Breast epithelium (tissue), 4 donors: Measurements from ENCODE around the gene USP10. TPM values are rescaled to one million over a fixed set of nuclear protein-coding genes. Genes with fewer than 3 reads are reported as not detected.

Experiments used
- DNase-seq, 2 donors: peaks; one replicate each; pipeline ENCODE4 v3.0.0-alpha.2; 2019; ENCODE audit warnings: low spot score in 2 of 2
- H3K27ac ChIP-seq, 2 donors: fragments of 200-600 bp; sonication (generic) in 1 of 2; one replicate each; pipeline ENCODE4 v1.5.1; 2016 to 2019; ENCODE audit warnings: mild to moderate bottlenecking in 1 of 2
- H3K27me3 ChIP-seq, 2 donors: fragments of 200-600 bp; sonication (generic) in 1 of 2; one replicate each; pipeline versions ENCODE4 v1.5.1 to v1.6.0; 2017 to 2019; ENCODE audit warnings: control low read depth in 1 of 2, mild to moderate bottlenecking in 1 of 2
- H3K36me3 ChIP-seq: fragments of 200-600 bp; one replicate; pipeline ENCODE4 v1.5.1; 2019
- H3K4me1 ChIP-seq, 2 donors: fragments of 200-600 bp; sonication (generic); one replicate each; pipeline ENCODE4 v1.5.1; 2016 to 2019; ENCODE audit warnings: control low read depth in 1 of 2
- H3K4me3 ChIP-seq, 3 donors: fragments of 200-600 bp; sonication (generic); 1 replicate in 2 of 3; 2 replicates in 1 of 3; pipeline ENCODE4 v1.5.1; 2016 to 2019; ENCODE audit warnings: mild to moderate bottlenecking in 3 of 3, moderate library complexity in 2 of 3
- H3K9me3 ChIP-seq, 2 donors: fragments of 200-600 bp; sonication (generic) in 1 of 2; one replicate each; pipeline ENCODE4 v1.5.1; 2016 to 2019; ENCODE audit warnings: control low read depth in 1 of 2
- POLR2A ChIP-seq: fragments of 450-650 bp; IDR thresholded peaks from one replicate; pipeline ENCODE4 v1.6.1; 2016; ENCODE audit warnings: antibody characterized with exemption, mild to moderate bottlenecking, moderate library complexity
- POLR2AphosphoS5 ChIP-seq, 3 donors: sonication (generic); formaldehyde crosslinking; IDR thresholded peaks; one replicate each; pipeline ENCODE4 v1.6.1; 2017; ENCODE audit warnings: antibody characterized with exemption in 3 of 3
- intact Hi-C: fragments of 100-400 bp; cut with DNase I; formaldehyde crosslinking; loops from one replicate; pipeline ENCODE4 v1.15.1; 2023; ENCODE audit warnings: low total_unique reads
- total RNA-seq, 3 donors: library from RNA; depleted of rRNA; stranded (reverse); fragments of >200 nt; gene quantifications; one replicate each; pipeline ENCODE4 v1.1.0, GENCODE V29; 2016
- TF ChIP-seq, protein P1 (sequence below), 3 donors: fragments of 450-650 bp; IDR thresholded peaks; one replicate each; pipeline ENCODE4 v1.5.1; 2016 to 2017; ENCODE audit warnings: antibody characterized with exemption in 3 of 3, mild to moderate bottlenecking in 3 of 3, moderate library complexity in 3 of 3

USP10 gene
- total RNA-seq, 3 donors from 2014 or later = 30.4 to 70.8 (median 51.5) TPM

DNA sequence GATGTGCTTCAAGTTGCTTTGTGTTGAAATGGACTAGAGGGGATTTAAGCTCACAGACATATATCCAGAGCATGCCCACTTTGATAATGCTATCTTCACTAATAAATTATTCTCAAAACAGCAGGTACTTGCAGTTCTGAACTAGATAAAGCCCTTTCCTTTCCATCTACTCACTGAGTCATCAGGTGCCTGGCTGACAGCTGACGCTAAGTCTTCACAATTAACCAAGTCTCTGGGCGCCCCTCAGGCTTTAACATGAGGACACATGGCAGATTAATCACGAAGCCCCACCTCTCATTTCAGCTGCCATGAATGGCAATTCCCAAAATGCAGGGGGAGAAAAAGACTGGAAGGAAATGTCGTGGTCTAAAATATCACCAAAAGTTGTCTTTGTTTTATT is 90.5 kb downstream of the USP10 start:
- no peaks in the 10 kb centered on the region for H3K9me3 ChIP-seq
- H3K36me3 ChIP-seq = no peaks in the 10 kb centered on the region
- TF ChIP-seq POLR2A (no peak), POLR2AphosphoS5 (IDR thresholded peaks at IDR 0.05) (no peak)
- TF ChIP-seq, protein P1, sequence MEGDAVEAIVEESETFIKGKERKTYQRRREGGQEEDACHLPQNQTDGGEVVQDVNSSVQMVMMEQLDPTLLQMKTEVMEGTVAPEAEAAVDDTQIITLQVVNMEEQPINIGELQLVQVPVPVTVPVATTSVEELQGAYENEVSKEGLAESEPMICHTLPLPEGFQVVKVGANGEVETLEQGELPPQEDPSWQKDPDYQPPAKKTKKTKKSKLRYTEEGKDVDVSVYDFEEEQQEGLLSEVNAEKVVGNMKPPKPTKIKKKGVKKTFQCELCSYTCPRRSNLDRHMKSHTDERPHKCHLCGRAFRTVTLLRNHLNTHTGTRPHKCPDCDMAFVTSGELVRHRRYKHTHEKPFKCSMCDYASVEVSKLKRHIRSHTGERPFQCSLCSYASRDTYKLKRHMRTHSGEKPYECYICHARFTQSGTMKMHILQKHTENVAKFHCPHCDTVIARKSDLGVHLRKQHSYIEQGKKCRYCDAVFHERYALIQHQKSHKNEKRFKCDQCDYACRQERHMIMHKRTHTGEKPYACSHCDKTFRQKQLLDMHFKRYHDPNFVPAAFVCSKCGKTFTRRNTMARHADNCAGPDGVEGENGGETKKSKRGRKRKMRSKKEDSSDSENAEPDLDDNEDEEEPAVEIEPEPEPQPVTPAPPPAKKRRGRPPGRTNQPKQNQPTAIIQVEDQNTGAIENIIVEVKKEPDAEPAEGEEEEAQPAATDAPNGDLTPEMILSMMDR (IDR thresholded peaks at IDR 0.05) = no peak
- intact Hi-C loops = no loop called here
- DNase-seq = no peak
- no peak overlapping the region for H3K4me3 ChIP-seq
- peaks cover 0 to 7% of the 10 kb centered on the region in 2 donors for H3K4me1 ChIP-seq
- H3K27ac ChIP-seq = no peak overlapping the region
- no peaks in the 10 kb centered on the region for H3K27me3 ChIP-seq

DNA sequence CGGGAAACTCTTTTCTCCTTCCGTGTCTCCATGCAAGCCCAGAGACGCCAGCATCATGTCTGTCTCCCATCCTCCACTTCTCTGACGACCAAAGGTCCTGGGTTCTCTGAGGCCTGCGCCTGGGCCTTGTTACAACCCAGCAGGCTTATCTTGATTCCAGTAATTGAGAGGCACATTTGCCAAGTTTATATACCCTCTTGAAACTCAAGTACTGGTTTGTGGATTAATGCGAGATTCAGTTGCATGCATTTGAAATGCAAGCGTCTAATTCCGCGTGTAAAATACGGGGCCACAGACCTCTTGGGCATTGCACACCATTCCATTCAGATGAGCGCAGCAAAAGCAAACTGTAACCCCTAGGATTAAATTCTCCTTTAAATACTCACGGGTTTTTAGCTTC is 91.3 kb downstream of the USP10 start:
- intact Hi-C loops = no loop called here
- TF ChIP-seq POLR2AphosphoS5 (IDR thresholded peaks at IDR 0.05) = no peak
- no peak for TF ChIP-seq POLR2A
- TF ChIP-seq, protein P1 (IDR thresholded peaks at IDR 0.05) = no peak
- no peak for DNase-seq
- H3K27ac ChIP-seq = no peak overlapping the region
- H3K27me3 ChIP-seq = no peaks in the 10 kb centered on the region
- peaks cover 0 to 3% of the 10 kb centered on the region in 2 donors for H3K4me1 ChIP-seq
- no peaks in the 10 kb centered on the region for H3K9me3 ChIP-seq
- no peaks in the 10 kb centered on the region for H3K36me3 ChIP-seq
- no peak overlapping the region for H3K4me3 ChIP-seq

DNA sequence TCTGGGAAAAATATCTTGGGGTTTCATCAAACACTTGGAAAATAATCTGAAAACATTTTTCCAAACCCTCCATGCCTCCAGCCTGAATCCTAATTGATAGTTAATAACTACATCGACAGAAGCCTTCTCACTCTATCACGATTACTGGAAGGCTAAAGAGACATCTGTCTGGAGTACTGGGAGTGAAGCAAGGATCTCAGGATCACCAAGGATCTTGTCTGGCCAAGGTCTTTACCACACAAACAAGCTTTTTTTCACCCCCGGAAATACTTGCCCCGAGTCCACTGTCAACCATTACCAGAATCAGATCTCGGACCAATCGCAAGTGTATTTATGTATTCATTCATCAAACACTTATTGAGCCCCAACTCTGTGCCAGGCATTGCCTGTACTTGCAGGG is 91.7 kb downstream of the USP10 start:
- Histone ChIP-seq H3K4me1 (no peaks in the 10 kb centered on the region), H3K9me3 (no peaks in the 10 kb centered on the region), H3K36me3 (no peaks in the 10 kb centered on the region), H3K4me3 (no peak overlapping the region), H3K27me3 (no peaks in the 10 kb centered on the region), H3K27ac (no peak overlapping the region)
- intact Hi-C loops = no loop called here
- no peak for DNase-seq
- TF ChIP-seq POLR2AphosphoS5 (IDR thresholded peaks at IDR 0.05) = no peak
- no peak for TF ChIP-seq POLR2A
- TF ChIP-seq, protein P1 (IDR thresholded peaks at IDR 0.05) = no peak

DNA sequence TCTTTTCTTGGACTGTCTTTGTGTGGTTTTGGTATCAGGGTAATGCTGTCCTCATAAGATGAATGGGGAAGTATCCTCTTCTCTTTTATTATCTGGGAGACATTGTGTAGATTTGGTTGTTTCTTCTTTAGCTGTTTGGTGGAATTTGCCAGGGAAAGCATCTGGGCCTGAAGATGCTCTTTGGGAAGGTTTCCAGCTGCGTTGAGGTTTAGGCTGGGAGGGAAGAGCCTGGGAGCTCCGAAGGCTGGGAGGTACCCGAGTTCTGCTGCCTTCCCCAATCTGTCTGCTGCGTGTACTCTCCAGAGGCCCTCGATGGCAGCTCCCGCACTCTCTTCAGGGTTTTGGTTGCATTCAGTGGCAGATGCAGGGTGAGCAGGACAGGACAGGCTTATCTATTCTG is 94.4 kb downstream of the USP10 start:
- Histone ChIP-seq H3K9me3 (no peaks in the 10 kb centered on the region), H3K4me1 (no peaks in the 10 kb centered on the region), H3K27ac (peak overlapping the region in 1 of 2 donors; percentile 68), H3K4me3 (no peak overlapping the region), H3K36me3 (no peaks in the 10 kb centered on the region), H3K27me3 (no peaks in the 10 kb centered on the region)
- no peak for DNase-seq
- intact Hi-C loops = no loop called here
- no peak for TF ChIP-seq POLR2A

DNA sequence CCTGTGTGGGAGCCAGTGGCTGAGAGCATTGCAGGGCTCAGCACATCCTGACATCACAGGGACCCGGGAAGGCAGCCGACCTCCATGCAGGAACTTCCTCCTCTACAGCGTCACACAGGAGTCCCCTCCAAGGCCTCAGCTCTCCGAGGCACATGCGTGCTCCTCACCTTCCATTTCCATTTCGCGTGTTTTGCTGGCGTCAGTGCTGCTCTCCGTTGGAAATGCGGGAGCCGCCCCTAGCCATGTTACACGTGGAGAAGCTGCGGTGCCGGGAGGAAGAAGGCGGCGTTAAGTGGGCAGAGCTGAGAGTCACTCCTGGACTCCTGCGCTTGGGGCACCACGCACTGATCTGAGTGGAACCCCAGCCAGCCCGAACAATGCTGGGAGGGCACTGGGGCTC is 94.8 kb downstream of the USP10 start:
- no peak for DNase-seq
- TF ChIP-seq, protein P1 (IDR thresholded peaks at IDR 0.05) = no peak
- TF ChIP-seq POLR2A (no peak), POLR2AphosphoS5 (IDR thresholded peaks at IDR 0.05) (no peak)
- Histone ChIP-seq H3K9me3 (no peaks in the 10 kb centered on the region), H3K27ac (peak overlapping the region in 1 of 2 donors; percentile 68), H3K4me1 (no peaks in the 10 kb centered on the region), H3K27me3 (no peaks in the 10 kb centered on the region), H3K36me3 (no peaks in the 10 kb centered on the region), H3K4me3 (no peak overlapping the region)
- intact Hi-C loops = loop anchor here (5.0 kb wide), 1 partner anchor 1018 kb away; no protein-coding TSS in a partner anchor
